Natural killer cell (primary cell): ENCODE measurements around the gene TMEM100. TPM values are rescaled to one million over a fixed set of nuclear protein-coding genes. Genes with fewer than 3 reads are reported as not detected.

Experiments
- ATAC-seq, 3 donors: fragments of 150-1000 bp in 2 of 3; fragments of 200-7000 bp in 1 of 3; cut with Tn5 transposase; 1 replicate in 1 of 3; 2 replicates in 2 of 3; pipeline ENCODE4 v1.10.0; 2021; ENCODE audit warnings: mild to moderate bottlenecking in 2 of 3, moderate library complexity in 2 of 3
- DNase-seq, 2 donors: peaks; one replicate each; pipeline versions ENCODE4 v3.0.0 to v3.0.0-alpha.2; 2013 to 2021; ENCODE audit warnings: mixed read lengths in 1 of 2
- H3K27ac ChIP-seq: one replicate; pipeline ENCODE4 v1.5.1; 2013; ENCODE audit warnings: mild to moderate bottlenecking, low read length
- H3K27me3 ChIP-seq: one replicate; pipeline ENCODE4 v1.6.1; 2013; ENCODE audit warnings: low read length; ENCODE audit not compliant: control insufficient read depth, insufficient read depth
- H3K36me3 ChIP-seq: one replicate; pipeline ENCODE4 v1.6.1; 2013; ENCODE audit warnings: low read length; ENCODE audit not compliant: control insufficient read depth, insufficient read depth
- H3K4me1 ChIP-seq: one replicate; pipeline ENCODE4 v1.6.1; 2013; ENCODE audit warnings: low read length; ENCODE audit not compliant: control insufficient read depth, insufficient read depth
- H3K4me3 ChIP-seq: one replicate; pipeline ENCODE4 v1.5.1; 2013; ENCODE audit warnings: low read length
- H3K9me3 ChIP-seq: one replicate; pipeline ENCODE4 v1.6.1; 2013; ENCODE audit warnings: low read length; ENCODE audit not compliant: control insufficient read depth, insufficient read depth
- H3K27ac Mint-ChIP-seq, 2 donors: one replicate each; pipeline ENCODE4 v1.8.0; 2022; ENCODE audit warnings: mild to moderate bottlenecking in 2 of 2, mixed read lengths in 2 of 2, moderate library complexity in 1 of 2
- H3K27me3 Mint-ChIP-seq, 2 donors: one replicate each; pipeline ENCODE4 v1.8.0; 2022; ENCODE audit warnings: low read depth in 2 of 2, mixed read lengths in 2 of 2
- H3K36me3 Mint-ChIP-seq: one replicate; pipeline ENCODE4 v1.8.0; 2022; ENCODE audit warnings: mixed read lengths
- H3K4me1 Mint-ChIP-seq, 2 donors: one replicate each; pipeline ENCODE4 v1.8.0; 2022; ENCODE audit warnings: mixed read lengths in 2 of 2
- H3K4me3 Mint-ChIP-seq: one replicate; pipeline ENCODE4 v1.8.0; 2022; ENCODE audit warnings: mild to moderate bottlenecking, moderate library complexity, mixed read lengths
- H3K9me3 Mint-ChIP-seq, 2 donors: one replicate each; pipeline ENCODE4 v1.8.0; 2022; ENCODE audit warnings: mixed read lengths in 2 of 2
- WGBS: methylation state at CpG from one replicate; pipeline ENCODE4 v1.1.7; 2013; ENCODE audit warnings: missing lambda C conversion rate; ENCODE audit not compliant: insufficient coverage; 5-methylcytosine and 5-hydroxymethylcytosine counted together
- intact Hi-C: fragments of 100-400 bp; cut with micrococcal nuclease; formaldehyde crosslinking; loops from one replicate; pipeline ENCODE4 v1.14.2; 2022
- total RNA-seq, 4 donors: library from RNA; stranded (reverse); fragments of 120-200 nt in 1 of 4; gene quantifications; one replicate each; pipeline versions ENCODE4 v1.2.3 to v1.2.4, GENCODE V29; 2013 to 2022
- TF ChIP-seq, protein P1 (sequence below): fragments of 200-600 bp; IDR thresholded peaks from one replicate; pipeline ENCODE4 v1.8.0; 2022; ENCODE audit warnings: antibody characterized with exemption

Gene TMEM100
- total RNA-seq, 3 donors from 2014 or later (not counting 1 experiment from before 2014, with no cell fraction given): not detected

DNA sequence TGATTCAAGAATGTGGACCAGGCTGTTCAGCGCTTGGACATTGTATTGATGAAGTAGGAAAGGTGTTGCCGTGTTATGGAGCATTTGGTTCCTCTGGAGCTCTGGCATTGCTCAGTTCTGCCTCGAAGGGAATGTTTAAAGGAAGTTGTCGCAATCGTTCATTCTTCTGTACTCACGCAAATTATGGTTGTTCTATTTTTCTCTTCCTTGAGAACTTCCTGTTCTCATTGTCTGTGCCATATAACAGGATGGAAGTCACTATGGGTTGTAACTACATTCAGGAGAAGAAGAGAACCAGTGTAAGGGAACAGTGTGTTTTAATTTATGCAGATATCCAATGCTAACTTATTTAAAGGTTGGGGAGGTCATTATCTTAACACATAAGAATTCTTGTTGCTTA is 41.2 kb upstream of the TMEM100 start:
- DNase-seq: no peak
- H3K9me3 ChIP-seq: no peaks in the 10 kb centered on the region
- no peaks in the 10 kb centered on the region for H3K36me3 ChIP-seq
- peaks cover 17 to 28% of the 10 kb centered on the region in 2 donors for H3K4me1 Mint-ChIP-seq
- H3K27ac Mint-ChIP-seq: no peak overlapping the region
- no peaks in the 10 kb centered on the region for H3K27me3 ChIP-seq
- H3K27ac ChIP-seq: no peak overlapping the region
- ATAC-seq: no peak
- TF ChIP-seq, protein P1, sequence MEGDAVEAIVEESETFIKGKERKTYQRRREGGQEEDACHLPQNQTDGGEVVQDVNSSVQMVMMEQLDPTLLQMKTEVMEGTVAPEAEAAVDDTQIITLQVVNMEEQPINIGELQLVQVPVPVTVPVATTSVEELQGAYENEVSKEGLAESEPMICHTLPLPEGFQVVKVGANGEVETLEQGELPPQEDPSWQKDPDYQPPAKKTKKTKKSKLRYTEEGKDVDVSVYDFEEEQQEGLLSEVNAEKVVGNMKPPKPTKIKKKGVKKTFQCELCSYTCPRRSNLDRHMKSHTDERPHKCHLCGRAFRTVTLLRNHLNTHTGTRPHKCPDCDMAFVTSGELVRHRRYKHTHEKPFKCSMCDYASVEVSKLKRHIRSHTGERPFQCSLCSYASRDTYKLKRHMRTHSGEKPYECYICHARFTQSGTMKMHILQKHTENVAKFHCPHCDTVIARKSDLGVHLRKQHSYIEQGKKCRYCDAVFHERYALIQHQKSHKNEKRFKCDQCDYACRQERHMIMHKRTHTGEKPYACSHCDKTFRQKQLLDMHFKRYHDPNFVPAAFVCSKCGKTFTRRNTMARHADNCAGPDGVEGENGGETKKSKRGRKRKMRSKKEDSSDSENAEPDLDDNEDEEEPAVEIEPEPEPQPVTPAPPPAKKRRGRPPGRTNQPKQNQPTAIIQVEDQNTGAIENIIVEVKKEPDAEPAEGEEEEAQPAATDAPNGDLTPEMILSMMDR: no peak
- H3K4me3 ChIP-seq: no peak overlapping the region
- no peaks in the 10 kb centered on the region for H3K27me3 Mint-ChIP-seq
- H3K4me3 Mint-ChIP-seq: no peak overlapping the region
- no peaks in the 10 kb centered on the region for H3K36me3 Mint-ChIP-seq
- no peaks in the 10 kb centered on the region for H3K4me1 ChIP-seq
- intact Hi-C loops: no loop called here
- WGBS: 64% methylated on average over 6 of the region's 6 CpGs
- no peaks in the 10 kb centered on the region for H3K9me3 Mint-ChIP-seq

- no peaks in the 10 kb centered on the region for H3K4me1 ChIP-seq
- Mint-ChIP-seq H3K9me3 (no peaks in the 10 kb centered on the region), H3K36me3 (no peaks in the 10 kb centered on the region), H3K4me1 (peaks cover 23 to 28% of the 10 kb centered on the region in 2 donors), H3K4me3 (no peak overlapping the region), H3K27ac (no peak overlapping the region), H3K27me3 (no peaks in the 10 kb centered on the region)
- intact Hi-C loops: no loop called here
- no peaks in the 10 kb centered on the region for H3K36me3 ChIP-seq
- ATAC-seq: no peak
- TF ChIP-seq, protein P1: no peak
- no peaks in the 10 kb centered on the region for H3K27me3 ChIP-seq
- DNase-seq: no peak
- no peak overlapping the region for H3K4me3 ChIP-seq
- WGBS: 97% methylated on average over 4 of the region's 6 CpGs
- H3K9me3 ChIP-seq: no peaks in the 10 kb centered on the region
- H3K27ac ChIP-seq: no peak overlapping the region
These were observed 39.6 kb upstream of the TMEM100 start for GRCh38 chr17:55762086-55762858.

DNA sequence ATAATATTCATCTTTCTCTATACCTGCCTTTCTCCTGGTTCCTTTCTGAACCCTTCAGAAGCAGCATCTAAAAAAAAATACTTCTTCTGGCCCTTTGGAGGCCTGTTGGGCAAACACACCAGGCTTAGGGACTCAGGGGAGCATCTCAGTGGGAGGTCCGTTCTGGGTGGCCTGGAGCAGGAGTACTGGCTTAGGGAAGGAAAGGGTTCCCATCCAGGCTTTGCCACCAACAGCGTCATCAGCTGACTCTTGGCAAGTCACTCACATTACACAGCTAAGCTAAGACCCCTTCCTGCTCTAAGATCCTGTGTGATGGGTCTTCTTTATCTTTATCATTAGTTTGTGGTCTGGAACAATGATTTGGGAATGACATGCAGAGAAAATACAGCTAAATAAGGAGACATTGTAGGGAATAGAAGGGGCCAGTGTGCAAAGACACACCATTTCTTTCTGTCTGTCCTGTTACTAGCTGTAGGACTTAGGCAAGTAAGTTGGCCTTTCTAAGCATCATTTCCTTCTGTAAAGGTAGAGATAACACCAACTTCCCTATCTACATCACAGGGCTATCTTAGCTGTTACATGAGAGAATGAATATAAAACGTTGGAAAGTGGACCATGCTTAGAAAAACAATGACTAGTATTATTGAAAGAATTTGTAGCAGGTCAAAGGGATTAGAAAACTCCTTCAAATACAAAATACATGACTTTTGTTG is 38.1 kb upstream of the TMEM100 start:
- DNase-seq (no peak), ATAC-seq (no peak)
- Histone ChIP-seq H3K9me3 (no peaks in the 10 kb centered on the region), H3K4me1 (no peaks in the 10 kb centered on the region), H3K4me3 (no peak overlapping the region), H3K27me3 (no peaks in the 10 kb centered on the region), H3K36me3 (no peaks in the 10 kb centered on the region), H3K27ac (no peak overlapping the region)
- H3K9me3 Mint-ChIP-seq: no peaks in the 10 kb centered on the region
- H3K36me3 Mint-ChIP-seq: no peaks in the 10 kb centered on the region
- peaks cover 23 to 27% of the 10 kb centered on the region in 2 donors for H3K4me1 Mint-ChIP-seq
- H3K27ac Mint-ChIP-seq: no peak overlapping the region
- H3K27me3 Mint-ChIP-seq: no peaks in the 10 kb centered on the region
- intact Hi-C loops: no loop called here
- TF ChIP-seq, protein P1: no peak
- WGBS: 94% methylated on average over 2 of the region's 3 CpGs
- no peak overlapping the region for H3K4me3 Mint-ChIP-seq
